NCI-H748 treated with DMSO at 0.1 percent for 48 hours (cell line): ENCODE measurements around the gene USP34.
"Not testable (repeated sequence)": the region's sequence is repeated elsewhere in the genome, so short reads cannot be mapped to it uniquely, and the experiment has no call there.

Experiments used
- DNase-seq: peaks from one replicate; lab custom pipeline; 2025; lab: John Stamatoyannopoulos, UW

The USP34 gene

GRCh38 chr2:61463769-61464475, 7.0 kb downstream of the USP34 start:
- DNase-seq = no peak

DNA sequence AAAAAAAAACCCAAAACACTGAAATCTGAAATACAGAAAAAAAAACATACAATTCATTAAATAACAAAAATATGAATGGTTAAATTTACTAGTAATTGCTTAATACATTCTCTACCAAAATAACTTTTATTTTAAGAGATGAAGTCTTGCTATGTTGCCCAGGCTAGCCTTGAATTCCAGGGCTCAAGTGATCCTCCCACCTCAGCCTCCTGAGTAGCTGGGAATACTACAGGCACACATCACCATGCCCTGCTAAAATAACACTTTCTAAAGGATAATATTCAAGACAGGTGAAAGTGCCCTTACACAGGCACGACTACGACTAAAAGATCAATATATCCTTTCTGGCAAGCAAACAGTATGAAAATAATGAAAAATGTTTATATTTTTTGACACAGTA, 9.5 kb downstream of the USP34 start:
- DNase-seq = no peak

- no peak for DNase-seq
Observed at GRCh38 chr2:61460163-61460562, 10.7 kb downstream of the USP34 start.

DNA sequence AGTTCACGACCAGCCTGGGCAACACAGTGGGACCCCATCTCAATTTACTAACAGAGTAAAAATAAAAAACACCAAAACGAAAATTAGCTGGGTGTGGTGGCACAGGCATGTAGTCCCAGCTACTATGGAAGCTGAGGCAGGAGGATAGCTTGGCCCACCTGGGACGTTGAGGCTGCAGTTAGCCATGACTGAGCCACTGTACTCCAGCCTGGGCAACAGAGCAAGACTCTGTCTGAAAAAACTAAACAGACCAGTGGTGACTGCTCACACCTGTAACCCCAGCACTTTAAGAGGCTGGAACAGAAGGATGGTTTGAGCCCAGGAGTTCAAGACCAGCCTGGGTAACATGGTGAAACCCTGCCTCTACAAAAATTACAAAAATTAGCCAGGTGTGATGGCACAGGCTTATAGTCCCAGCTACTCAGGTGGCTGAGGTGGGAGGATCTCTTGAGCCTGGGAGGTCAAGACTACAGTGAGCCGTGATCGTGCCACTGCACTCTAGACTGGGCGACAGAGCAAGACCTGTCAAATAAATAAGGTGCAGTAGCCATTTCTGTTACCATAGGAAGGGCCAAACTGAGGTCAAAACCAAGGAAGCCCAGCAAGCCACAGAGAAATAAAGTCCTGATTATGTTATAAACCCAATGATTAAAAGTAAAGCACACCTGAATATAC, 14.0 kb downstream of the USP34 start:
- no peak for DNase-seq

- DNase-seq = no peak
Observed at GRCh38 chr2:61456070-61456745, 14.7 kb downstream of the USP34 start.

DNA sequence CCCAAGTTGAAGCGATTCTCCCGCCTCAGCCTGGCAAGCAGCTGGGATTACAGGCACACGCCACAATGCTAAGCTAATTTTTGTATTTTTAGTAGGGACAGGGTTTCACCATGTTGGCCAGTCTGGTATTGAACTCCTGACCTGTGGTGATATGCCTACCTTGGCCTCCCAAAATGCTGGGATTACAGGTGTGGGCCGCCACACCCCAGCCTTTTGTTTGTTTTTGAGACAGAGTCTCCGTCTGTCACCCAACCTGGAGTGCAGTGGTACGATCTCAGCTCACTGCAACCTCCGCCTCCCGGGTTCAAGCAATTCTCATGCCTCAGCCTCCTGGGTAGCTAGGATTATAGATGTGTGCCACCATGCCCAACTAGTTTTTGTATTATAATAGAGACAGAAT, 15.9 kb downstream of the USP34 start:
- DNase-seq = not testable (repeated sequence)

DNA sequence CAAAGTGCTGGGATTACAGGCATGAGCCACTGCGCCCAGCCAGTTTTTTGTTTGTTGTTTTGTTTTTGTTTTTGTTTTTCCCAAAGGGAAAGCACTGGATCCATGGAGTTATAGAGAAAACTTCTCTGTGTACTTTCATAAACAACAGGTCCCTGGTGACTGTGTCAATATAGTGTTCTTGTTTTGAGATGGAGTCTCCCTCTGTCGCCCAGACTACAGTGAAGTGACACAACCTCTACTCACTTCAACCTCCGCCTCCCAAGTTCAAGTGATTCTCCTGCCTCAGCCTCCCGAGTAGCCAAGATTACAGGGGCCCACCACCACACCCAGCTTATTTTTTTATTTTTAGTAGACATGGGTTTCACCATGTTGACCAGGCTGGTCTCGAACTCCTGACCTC, 16.5 kb downstream of the USP34 start:
- DNase-seq = no peak

- DNase-seq = no peak
Observed at GRCh38 chr2:61452392-61452791, 18.5 kb downstream of the USP34 start.

- no peak for DNase-seq
Observed at GRCh38 chr2:61451178-61451577, 19.7 kb downstream of the USP34 start.

- DNase-seq = no peak
Observed at GRCh38 chr2:61450144-61450543, 20.7 kb downstream of the USP34 start.

DNA sequence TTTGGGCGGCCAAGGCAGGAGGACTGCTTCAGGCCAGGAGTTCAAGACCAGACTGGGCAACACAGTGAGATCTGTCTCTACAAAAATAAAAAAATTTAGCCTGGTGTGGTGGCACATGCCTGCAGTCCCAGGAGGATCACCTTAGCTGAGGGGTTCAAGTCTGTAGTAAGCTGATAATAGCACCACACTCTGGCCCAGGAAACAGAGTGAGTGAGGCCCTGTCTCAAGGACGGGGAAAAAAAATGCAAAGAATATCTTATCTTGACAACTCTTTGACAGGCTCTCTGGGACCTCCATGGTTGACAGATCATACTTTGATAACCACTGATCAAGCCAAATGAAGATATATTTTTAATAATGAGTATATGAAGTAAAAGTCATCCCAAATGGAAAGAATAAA, 22.7 kb downstream of the USP34 start:
- no peak for DNase-seq

GRCh38 chr2:61446971-61447370, 23.9 kb downstream of the USP34 start:
- not testable (repeated sequence) for DNase-seq

DNA sequence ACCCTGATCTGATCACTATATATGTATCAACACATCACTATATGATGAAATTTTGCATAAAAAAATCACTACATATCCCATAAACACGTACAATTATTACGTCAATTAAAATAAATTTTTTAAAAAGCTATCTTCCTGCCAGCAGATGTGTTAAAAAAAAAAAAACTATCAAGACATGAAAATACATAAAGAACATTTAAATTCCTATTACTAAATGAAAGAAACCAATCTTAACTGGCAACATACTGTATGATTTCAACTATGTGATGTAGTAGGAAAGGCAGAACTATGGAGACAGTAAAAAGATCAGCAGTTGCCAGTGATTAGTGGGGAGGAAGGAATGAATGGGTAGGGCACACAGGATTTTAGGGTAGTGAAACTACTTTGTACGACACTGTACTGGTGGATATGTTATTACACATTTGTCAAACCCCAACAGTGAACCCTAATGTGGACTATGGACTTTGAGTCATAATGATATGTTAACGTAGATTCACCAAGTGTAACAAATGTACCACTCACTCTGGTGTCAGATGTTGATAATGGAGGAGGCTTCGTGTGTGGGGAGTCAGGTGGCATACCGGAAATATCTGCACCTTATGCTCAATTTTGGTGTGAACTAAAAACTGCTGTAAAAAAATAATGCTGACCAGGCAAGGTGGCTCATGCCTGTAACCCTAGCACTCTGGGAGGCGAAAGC, 27.4 kb downstream of the USP34 start:
- no peak for DNase-seq

- no peak for DNase-seq
Observed at GRCh38 chr2:61439241-61440002, 31.5 kb downstream of the USP34 start.

GRCh38 chr2:61438670-61439069, 32.2 kb downstream of the USP34 start:
- no peak for DNase-seq

DNA sequence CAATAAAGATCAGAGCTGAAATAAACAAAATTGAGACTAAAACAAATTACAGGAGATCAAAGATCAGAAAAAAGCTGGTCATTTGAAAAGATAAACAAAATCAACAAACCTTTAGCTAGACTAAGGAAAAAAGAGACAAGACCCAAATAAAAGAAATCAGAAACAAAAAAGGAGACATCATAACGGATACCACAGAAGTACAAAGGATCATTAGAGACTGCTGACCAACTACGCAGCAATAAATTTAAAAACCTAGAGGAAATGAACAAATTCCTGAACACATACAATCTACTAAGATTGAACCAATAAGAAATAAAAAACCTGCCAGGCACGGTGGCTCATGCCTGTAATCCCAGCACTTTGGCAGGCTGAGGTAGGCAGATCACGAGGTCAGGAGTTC, 33.7 kb downstream of the USP34 start:
- no peak for DNase-seq

- no peak for DNase-seq
Observed at GRCh38 chr2:61436092-61436491, 34.8 kb downstream of the USP34 start.

DNA sequence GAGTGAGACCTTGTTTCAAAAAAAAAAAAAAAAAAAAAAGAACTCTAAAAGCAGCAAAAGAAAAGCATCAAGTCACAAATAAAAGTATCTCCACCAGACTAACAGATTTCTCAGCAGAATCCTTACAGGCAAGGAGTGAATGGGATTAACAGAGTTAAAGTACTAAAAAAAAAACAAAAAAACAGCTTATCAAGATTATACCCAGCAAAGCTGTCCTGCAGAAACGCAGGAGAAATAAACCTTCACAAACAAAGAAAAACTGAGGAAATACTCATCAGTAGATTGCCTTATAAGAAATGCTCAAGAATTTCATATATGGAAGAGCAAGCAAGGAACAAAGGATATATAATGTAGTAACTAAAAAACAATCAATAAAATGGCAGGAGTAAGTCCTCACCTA, 35.6 kb downstream of the USP34 start:
- no peak for DNase-seq

DNA sequence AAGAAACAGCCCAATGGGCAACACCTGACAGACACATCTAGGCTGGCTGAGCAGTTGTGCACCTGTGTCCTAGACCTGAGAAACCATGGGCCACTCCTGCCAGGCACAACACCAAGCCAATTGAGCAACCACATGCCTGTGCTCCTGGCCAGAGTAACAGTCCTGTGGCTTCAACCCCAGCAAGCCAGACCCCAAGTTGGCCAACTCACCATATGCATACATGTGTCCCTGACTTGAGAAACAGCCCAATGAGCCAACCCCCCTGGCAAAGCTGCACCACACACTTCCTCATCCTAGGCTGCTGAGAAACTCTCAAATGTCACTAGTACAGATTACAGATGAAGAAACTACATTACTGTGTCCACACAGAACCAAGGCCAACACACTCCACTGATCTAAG, 36.6 kb downstream of the USP34 start:
- DNase-seq = no peak

DNA sequence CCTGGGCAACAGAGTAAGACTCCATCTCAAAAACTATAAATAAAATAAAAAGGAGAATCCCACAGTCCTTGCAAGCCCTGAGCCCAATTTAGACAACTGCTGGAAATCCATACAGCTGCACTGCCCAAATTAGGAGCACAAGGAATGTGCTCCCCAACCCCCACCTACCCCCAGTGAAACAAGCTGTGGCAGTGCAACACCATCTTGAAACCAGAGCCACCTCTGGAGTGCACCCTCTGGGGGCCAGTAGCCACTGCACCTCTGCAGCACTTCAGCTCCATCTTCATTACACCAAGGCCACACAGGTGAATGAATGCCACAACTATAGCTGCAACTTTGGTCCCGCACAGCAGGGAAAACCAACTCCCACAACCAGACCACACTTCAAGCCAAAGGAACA, 37.3 kb downstream of the USP34 start:
- no peak for DNase-seq

- no peak for DNase-seq
Observed at GRCh38 chr2:61432990-61433389, 37.9 kb downstream of the USP34 start.

GRCh38 chr2:61431345-61431744, 39.5 kb downstream of the USP34 start:
- DNase-seq = no peak
